Ishikawa (cell line): Measurements from ENCODE around the gene SETSIP.

Source experiments
- CEBPB ChIP-seq: IDR thresholded peaks from 2 replicates; pipeline ENCODE4 v1.6.1; 2012
- CREB1 ChIP-seq: IDR thresholded peaks from 2 replicates; pipeline ENCODE4 v1.6.1; 2012; ENCODE audit warnings: low read depth
- EGR1 ChIP-seq: IDR thresholded peaks from 2 replicates; pipeline ENCODE4 v1.6.1; 2012
- EP300 ChIP-seq: IDR thresholded peaks from 2 replicates; pipeline ENCODE4 v1.6.1; 2012; ENCODE audit warnings: borderline replicate concordance
- FOXM1 ChIP-seq: IDR thresholded peaks from 2 replicates; pipeline ENCODE4 v1.6.1; 2012; ENCODE audit warnings: low read depth, borderline replicate concordance
- NFIC ChIP-seq: IDR thresholded peaks from 2 replicates; pipeline ENCODE4 v1.6.1; 2012
- RAD21 ChIP-seq: IDR thresholded peaks from 2 replicates; pipeline ENCODE4 v1.6.1; 2012; ENCODE audit warnings: low read depth
- TEAD4 ChIP-seq: IDR thresholded peaks from 2 replicates; pipeline ENCODE4 v1.6.1; 2012
- YY1 ChIP-seq: IDR thresholded peaks from 2 replicates; pipeline ENCODE4 v1.6.1; 2012; ENCODE audit warnings: low read depth
- TF ChIP-seq, protein P1 (sequence below): IDR thresholded peaks from 2 replicates; pipeline ENCODE4 v1.6.1; 2012; ENCODE audit warnings: low read depth, mild to moderate bottlenecking
- TF ChIP-seq, protein P2 (sequence below): IDR thresholded peaks from 2 replicates; pipeline ENCODE4 v1.6.1; 2012

DNA sequence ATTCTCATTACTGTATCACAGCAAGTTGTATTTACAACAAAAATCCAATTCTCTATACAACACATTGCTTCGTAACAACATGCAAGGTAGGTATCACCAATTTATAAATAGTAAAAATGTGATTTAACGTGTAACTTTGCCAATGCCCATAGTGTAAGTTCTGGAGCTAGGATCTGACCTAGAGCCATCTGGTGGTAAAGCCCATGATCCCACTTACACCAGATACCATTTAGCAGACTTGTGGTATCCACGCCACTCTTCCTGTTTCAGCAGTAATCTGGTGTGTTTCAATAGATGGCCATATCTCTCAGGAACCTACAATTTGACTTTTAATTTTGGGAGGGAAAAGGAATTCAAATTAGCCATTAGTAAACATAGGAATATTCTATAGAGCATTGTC, 10.2 kb downstream of the SETSIP start:
- TF ChIP-seq EGR1 = no peak
- no peak for TF ChIP-seq CREB1
- TF ChIP-seq RAD21 = no peak
- TF ChIP-seq, protein P1, sequence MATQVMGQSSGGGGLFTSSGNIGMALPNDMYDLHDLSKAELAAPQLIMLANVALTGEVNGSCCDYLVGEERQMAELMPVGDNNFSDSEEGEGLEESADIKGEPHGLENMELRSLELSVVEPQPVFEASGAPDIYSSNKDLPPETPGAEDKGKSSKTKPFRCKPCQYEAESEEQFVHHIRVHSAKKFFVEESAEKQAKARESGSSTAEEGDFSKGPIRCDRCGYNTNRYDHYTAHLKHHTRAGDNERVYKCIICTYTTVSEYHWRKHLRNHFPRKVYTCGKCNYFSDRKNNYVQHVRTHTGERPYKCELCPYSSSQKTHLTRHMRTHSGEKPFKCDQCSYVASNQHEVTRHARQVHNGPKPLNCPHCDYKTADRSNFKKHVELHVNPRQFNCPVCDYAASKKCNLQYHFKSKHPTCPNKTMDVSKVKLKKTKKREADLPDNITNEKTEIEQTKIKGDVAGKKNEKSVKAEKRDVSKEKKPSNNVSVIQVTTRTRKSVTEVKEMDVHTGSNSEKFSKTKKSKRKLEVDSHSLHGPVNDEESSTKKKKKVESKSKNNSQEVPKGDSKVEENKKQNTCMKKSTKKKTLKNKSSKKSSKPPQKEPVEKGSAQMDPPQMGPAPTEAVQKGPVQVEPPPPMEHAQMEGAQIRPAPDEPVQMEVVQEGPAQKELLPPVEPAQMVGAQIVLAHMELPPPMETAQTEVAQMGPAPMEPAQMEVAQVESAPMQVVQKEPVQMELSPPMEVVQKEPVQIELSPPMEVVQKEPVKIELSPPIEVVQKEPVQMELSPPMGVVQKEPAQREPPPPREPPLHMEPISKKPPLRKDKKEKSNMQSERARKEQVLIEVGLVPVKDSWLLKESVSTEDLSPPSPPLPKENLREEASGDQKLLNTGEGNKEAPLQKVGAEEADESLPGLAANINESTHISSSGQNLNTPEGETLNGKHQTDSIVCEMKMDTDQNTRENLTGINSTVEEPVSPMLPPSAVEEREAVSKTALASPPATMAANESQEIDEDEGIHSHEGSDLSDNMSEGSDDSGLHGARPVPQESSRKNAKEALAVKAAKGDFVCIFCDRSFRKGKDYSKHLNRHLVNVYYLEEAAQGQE = no peak
- TF ChIP-seq NFIC = no peak
- TF ChIP-seq FOXM1 = no peak
- TF ChIP-seq EP300 = no peak
- TF ChIP-seq YY1 = no peak
- TF ChIP-seq TEAD4 = no peak
- no peak for TF ChIP-seq CEBPB
- TF ChIP-seq, protein P2, sequence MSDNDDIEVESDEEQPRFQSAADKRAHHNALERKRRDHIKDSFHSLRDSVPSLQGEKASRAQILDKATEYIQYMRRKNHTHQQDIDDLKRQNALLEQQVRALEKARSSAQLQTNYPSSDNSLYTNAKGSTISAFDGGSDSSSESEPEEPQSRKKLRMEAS = no peak
